ENCODE data around the gene VENTX.
A peak's percentile ranks its signal among the peaks of the same experiment; 100 is the strongest.

VENTX gene

DNA sequence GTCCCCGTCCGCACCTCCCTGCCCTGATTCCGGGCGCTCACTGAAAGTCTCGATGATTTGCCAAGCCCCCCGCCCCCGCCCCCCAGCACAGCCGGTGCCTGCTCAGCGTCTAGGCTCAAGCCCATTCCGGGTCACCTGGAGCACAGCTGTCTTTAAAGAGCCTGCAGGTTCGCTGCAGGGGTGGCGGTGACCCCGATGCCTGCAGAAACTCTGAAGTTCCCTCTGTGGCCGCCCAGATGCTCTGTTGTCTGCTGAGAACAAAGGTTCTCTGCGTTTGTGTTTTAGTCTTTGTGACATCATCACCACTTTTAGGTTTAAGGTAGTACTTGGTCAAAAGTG is 780 bp downstream of the VENTX start:
- no peak for DNase-seq

DNA sequence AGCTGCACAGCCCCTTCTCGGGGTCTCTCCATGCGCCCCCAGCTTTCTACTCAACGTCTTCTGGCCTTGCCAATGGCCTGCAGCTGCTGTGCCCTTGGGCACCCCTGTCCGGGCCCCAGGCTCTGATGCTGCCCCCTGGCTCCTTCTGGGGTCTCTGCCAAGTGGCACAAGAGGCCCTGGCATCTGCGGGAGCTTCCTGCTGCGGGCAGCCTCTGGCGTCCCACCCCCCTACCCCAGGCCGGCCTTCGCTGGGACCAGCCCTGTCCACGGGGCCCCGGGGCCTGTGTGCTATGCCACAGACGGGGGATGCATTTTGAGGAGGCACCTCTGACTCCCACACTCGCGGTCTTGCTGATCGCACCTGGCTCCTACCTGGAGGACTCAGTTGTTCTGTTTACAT is 2.3 kb downstream of the VENTX start:
- DNase-seq, result no peak

GRCh38 chr10:133241501-133242205 is 4.0 kb downstream of the VENTX start:
- DNase-seq, result no peak

GRCh38 chr10:133242611-133243356 is 5.1 kb downstream of the VENTX start:
- no peak for DNase-seq

DNA sequence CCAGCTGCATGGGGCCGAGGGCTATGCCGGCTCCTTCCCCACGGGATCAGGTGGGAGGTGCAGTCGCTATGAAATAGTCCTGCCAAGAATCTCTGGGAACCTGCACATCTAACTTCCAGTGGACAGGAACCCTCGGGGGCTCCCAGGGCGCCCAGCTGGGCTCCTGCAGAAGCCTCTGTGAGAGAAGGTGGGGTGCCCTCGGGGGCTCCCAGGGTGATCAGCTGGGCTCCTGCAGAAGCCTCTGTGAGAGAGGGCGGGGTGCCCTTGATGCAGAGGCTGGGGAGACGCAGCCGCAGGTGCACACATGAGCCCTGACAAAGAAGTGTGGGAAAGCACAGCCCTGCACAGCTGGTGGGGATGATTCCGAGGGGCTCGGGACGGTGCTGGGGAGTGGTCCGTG is 5.9 kb downstream of the VENTX start:
- no peak for DNase-seq

DNA sequence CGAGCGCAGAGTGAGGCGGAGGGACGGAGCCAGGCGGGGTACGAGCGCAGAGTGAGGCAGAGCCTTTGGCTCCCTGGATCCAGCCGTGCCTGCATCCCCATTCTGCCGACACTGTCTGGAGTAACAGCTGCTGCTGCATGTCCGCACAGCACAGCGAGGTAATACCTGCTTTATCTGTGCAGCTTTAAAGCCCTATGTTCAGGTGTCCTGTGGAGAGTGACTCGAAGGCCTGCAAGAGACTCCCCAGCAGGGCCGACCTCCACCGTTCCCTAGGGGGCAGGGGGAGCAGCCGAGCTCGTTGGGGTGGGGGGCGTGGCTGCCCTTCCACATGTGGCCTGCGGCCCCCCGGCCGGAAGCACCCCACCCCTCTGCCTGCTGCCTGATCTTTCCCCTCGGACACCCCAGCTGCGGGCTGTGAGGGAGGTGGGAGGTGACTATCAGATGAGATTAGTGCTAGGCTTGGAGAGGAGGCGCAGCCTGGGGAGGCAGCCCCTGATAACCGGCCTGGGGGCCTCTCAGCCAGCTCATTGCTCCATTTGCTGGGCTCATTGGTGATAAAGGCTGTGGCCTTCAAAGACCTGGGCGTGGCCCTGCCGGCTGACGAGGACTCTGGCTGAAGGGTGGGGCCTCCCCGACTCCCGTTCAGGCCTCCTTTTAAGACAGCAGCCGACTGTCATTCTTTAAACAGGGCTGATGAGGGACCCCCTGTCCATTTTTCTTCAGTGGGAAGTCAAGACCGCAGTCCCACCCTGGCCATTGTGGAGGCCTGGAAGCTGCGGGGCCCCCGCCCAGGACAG is 8.0 kb downstream of the VENTX start:
- no peak for DNase-seq

DNA sequence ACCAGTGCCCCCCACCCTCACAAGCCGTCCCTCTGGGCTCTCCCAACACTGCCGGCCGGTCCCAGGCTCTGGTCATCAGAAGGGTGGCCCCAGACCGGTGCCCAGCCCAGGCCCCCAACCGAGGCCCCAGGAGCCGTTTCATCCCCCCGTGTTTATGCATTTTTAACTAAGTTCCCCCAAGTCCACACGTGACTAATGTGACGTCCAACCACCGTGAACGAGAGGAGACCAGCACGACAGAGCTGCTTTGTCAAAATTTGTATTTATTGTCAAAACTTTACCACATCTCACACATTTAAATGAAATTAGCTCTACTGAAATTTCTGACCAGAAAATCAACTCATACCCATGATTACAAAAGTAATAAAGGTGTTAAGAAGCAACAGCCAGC is 8.6 kb downstream of the VENTX start:
- no peak for DNase-seq

DNA sequence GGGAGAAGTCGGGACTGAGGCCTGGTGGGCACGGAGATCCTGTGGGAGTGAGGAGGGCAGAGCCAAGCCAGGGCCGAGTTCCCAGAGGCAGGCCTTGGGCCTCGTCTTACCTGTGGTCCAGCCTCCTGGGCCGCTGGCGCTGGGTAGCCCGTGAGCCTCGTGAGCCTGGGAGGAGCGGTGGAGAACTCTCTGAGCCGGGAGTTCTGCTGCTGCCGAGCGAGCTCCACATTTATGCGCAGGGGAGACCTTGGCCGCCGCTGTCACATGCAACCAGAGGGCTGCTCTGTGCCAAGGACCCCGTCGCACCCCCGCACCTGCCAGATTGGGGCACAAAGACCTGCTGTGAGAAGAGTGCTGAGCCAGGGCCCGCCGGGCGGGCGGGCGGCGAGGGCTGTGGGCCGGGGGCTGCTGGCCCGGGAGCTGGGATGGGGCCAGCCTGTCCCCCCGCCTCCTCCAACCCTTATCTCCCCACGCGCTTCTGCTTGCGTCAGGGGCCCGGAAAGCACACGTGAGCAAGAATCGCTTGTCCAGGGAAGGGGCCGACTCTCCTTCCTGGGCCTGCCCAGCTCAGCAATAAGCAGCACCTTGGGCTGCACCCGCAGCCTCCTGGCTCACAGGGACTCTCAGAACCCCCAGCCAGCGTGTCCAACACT is 10.2 kb downstream of the VENTX start:
- no peak for DNase-seq

- no peak for DNase-seq
These were observed 10.7 kb downstream of the VENTX start for GRCh38 chr10:133248334-133248715.

- DNase-seq, result no peak
These were observed 11.6 kb downstream of the VENTX start for GRCh38 chr10:133249094-133249780.

DNA sequence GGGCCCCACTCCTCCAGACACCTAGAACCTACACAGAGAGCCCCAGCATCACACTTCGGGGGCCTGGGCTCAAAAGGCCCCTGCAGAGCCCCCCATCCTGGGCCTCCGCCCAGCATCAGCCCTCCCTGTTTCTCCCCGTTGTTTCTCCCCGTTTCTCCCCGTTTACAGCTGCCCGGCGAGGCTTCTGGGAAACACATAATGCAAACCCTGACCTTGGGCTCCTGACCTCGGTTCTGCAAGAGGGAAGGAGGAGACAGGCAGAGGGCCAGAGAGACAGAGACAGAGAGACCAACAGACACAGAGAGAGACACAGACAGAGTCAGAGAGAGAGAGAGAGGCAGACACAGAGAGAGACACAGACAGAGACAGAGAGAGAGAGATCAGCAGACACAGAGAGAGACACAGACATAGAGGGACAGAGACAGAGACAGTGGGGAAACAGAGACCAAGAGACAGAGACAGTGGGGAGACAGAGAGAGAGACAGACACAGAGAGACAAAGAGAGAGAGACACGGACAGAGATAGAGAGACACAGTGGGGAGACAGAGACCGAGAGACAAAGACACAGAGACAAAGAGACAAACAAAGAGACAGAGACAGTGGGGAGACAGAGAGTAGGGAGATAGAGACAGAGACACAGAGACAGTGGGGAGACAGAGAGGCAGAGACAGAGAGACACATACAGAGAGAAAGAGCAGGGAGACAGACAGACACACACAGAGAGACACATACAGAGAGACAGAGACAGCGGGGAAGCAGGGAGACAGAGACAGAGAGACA is 12.5 kb downstream of the VENTX start:
- DNase-seq, result no peak

GRCh38 chr10:133251388-133252222 is 13.9 kb downstream of the VENTX start:
- no peak for DNase-seq

DNA sequence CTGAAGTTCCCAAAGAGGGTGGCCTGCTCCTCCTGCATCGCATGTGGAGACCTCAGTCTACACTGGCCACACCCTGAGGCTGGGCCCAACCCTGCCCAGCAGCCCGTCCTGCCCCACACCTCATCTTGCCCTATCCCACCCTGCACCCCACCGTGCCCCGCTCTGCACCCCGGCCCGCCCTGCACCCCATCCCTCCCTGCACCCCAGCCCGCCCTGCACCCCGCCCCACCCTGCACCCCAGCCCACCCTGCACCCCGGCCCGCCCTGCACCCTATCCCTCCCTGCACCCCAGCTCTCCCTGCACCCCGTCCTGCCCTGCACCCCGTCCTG is 14.5 kb downstream of the VENTX start:
- DNase-seq, result no peak

DNA sequence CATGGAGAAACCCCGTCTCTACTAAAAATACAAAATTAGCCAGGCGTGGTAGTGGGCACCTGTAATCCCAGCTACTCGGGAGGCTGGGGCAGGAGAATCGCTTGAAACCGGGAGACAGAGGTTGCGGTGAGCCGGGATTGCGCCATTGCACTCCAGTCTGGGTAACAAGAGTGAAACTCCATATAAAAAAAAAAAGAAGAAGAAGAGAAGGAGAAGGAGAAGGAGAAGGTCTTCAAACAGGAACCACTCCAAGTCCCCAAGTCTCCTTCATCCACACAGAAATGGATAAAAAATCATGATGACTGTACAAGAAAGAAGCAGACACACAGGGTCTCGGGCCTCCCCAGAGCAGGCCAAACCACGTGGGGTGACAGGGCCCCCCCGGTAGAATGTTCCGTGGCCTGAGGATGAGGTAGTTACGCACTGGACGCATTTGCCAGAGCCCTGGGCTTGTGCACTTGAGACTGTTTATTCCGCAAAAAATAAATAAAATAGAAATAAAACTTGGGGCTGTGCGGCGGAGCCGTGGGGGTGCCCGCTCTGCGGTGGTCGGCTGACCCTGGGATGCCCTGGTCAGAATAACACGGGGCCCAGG is 15.8 kb downstream of the VENTX start:
- no peak for DNase-seq

DNA sequence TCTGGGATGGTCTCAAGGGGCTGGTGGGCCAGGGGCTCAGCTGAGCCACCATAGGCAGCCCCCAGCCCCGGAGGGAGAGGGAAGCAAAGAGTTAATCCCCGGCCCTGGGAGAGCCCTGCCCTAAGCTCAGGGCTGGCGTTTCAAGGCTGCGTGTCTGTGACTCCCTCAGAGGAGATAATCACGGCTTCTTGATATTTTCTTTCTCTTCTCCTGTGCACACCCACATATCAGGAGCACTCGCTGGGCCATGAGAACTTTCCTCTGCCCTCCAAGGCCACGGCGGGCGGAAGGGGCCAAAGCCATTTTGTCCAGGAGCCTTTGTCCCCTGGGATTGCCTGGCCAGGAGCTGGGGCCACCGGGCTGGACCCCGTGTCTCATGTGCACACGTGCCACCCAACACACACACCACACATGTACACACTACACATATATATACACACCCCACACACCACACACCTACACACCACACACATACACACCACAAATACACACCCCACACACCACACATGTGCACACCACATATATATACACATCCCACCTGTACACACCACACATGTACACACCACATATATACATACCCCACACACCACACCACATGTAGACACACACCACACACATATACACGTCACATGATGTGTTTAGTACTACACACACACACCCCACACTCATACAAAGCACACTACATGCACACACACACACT is 16.9 kb downstream of the VENTX start:
- DNase-seq, result no peak

GRCh38 chr10:133255323-133255722 is 17.7 kb downstream of the VENTX start:
- DNase-seq, result no peak

DNA sequence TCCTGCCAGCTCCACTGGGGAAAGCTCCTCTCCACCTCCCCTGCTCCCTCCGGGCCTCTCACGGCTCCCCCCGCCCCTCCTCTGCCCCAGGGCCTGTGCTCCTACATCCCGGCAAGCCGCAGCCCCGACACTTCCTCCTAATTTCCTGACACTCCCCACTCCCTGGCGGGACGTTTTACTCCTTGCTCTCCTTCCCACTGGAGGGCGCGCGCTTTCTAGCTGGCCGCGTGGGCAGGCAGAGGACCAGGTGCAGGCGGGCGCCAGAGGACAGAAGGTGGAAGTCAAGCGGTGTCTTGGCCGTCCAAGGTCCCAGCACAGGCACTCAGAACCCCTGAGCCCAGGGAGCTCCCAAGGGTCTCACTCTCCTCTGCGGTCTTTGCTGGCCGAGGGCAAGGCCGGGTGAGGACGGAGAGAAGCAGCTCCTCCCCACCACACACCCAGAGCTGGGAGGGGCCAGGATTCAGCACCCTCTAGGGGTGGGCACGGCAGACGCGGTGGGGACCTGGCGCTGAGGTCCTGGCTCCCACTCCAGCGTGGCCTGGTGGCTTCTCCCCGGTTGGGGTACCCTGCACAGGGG is 19.9 kb downstream of the VENTX start:
- DNase-seq, result peak in 4 of 14 donors; percentile 3 to 43 (median 14)

GRCh38 chr10:133258066-133258817 is 20.6 kb downstream of the VENTX start:
- DNase-seq, result no peak

All from C1 segment of cervical spinal cord (tissue), 14 donors.